Lower leg skin (tissue), 4 donors: ENCODE measurements around the gene ZNF783. TPM values are rescaled to one million over a fixed set of nuclear protein-coding genes. Genes with fewer than 3 reads are reported as not detected.
A peak's percentile ranks its signal among the peaks of the same experiment; 100 is the strongest.

Source experiments
- DNase-seq, 2 donors: peaks; one replicate each; pipeline ENCODE4 v3.0.0-alpha.2; 2019; ENCODE audit warnings: low spot score in 2 of 2
- H3K4me3 ChIP-seq: fragments of 200-600 bp; sonication (generic); 2 replicates; pipeline ENCODE4 v1.5.1; 2017; ENCODE audit warnings: mild to moderate bottlenecking, low read depth; ENCODE audit not compliant: poor library complexity, severe bottlenecking
- CTCF ChIP-seq, 3 donors: fragments of 450-650 bp; IDR thresholded peaks; one replicate each; pipeline ENCODE4 v1.5.1; 2016; ENCODE audit warnings: antibody characterized with exemption in 3 of 3, mild to moderate bottlenecking in 3 of 3, moderate library complexity in 2 of 3
- POLR2A ChIP-seq, 2 donors: fragments of 450-650 bp; IDR thresholded peaks; one replicate each; pipeline ENCODE4 v1.6.1; 2016 to 2017; ENCODE audit warnings: antibody characterized with exemption in 2 of 2, mild to moderate bottlenecking in 1 of 2, moderate library complexity in 1 of 2
- WGBS, 2 donors: methylation state at CpG; one replicate each; pipeline ENCODE4 v1.1.5; 2018; 5-methylcytosine and 5-hydroxymethylcytosine counted together
- intact Hi-C: fragments of 100-400 bp; cut with DNase I; formaldehyde crosslinking; loops from one replicate; pipeline ENCODE4 v1.15.0; 2023; ENCODE audit warnings: low total_unique reads
- total RNA-seq, 4 donors: library from RNA; depleted of rRNA; stranded (reverse); fragments of >200 nt; gene quantifications; one replicate each; pipeline ENCODE4 v1.1.0, GENCODE V29; 2016

ZNF783 gene
- total RNA-seq, 4 donors from 2014 or later, result 6.8 to 17.2 (median 13.0) TPM

- no peak for TF ChIP-seq POLR2A (IDR thresholded peaks at IDR 0.05)
- no peak for TF ChIP-seq CTCF (IDR thresholded peaks at IDR 0.05)
- no peak for DNase-seq
- H3K4me3 ChIP-seq, result no peak overlapping the region
- intact Hi-C loops, result no loop called here
- WGBS, 2 donors, result 74 to 81% methylated on average over 3 of the region's 3 CpGs
These were observed 23.9 kb upstream of the ZNF783 start for GRCh38 chr7:149238051-149238450.

- TF ChIP-seq POLR2A (IDR thresholded peaks at IDR 0.05) (no peak), CTCF (IDR thresholded peaks at IDR 0.05) (peak in 1 of 3 donors; percentile 69)
- peak within 1 kb of the TSS; percentile 85 for H3K4me3 ChIP-seq
- peak; percentile 87 to 97 for DNase-seq
- 0 to 1% methylated on average over 34 to 64 of the region's 64 CpGs for whole genome bisulfite sequencing, 2 donors
- intact Hi-C loops, result no loop called here
These were observed 22.5 kb upstream of the ZNF783 start, which contains the start of gene ZNF212 for GRCh38 chr7:149239345-149240143. Gene ZNF212 (plus strand): TSS chr7:149239651. CDS start chr7:149239779, 128 bp downstream.

- no peak for DNase-seq
- intact Hi-C loops, result no loop called here
- H3K4me3 ChIP-seq, result no peak overlapping the region
- WGBS, 2 donors, result 76 to 78% methylated on average over 5 of the region's 5 CpGs
- TF ChIP-seq CTCF (IDR thresholded peaks at IDR 0.05), result no peak
- TF ChIP-seq POLR2A (IDR thresholded peaks at IDR 0.05), result no peak
These were observed 21.4 kb upstream of the ZNF783 start for GRCh38 chr7:149240637-149241036.

DNA sequence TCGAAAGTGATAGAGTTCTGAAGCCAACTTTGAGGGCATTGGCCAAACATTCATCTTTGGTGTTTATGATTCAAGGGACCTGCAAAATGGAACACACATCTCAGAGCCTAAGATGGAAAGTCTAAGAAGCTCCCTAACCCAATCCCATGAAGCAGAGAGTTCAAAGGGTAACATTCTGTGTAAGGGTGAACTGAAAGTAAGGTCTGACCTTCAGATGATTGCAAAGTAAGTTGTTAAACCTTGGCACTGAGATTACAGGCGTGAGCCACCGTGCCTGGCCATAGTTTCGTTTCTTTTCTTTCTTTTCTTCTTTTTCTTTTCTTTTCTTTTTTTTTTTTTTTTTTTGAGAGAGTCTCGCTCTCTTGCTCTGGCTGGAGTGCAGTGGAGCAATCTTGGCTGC is 20.3 kb upstream of the ZNF783 start:
- WGBS, 2 donors, result 93 to 100% methylated on average over 5 of the region's 5 CpGs
- intact Hi-C loops, result no loop called here
- no peak for DNase-seq
- no peak overlapping the region for H3K4me3 ChIP-seq
- no peak for TF ChIP-seq CTCF (IDR thresholded peaks at IDR 0.05)
- TF ChIP-seq POLR2A (IDR thresholded peaks at IDR 0.05), result no peak

DNA sequence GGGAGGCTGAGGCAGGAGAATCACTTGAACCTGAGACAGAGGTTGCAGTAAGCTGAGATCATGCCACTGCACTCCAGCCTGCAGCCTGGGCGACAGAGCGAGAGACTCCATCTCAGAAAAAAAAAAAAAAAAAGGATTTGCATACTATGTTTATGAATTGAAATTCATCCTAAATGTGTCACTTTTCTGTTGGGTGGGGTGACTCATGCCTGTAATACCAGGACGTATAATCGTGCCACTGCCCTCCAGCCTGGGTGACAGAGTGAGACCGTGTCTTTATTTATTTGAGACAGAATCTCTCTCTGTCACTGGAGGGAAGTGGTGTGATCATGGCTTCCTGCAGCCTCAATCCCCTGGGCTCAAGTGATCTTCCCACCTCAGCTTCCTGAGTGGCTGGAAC is 16.8 kb upstream of the ZNF783 start:
- WGBS, 2 donors, result 67 to 75% methylated on average over 5 of the region's 5 CpGs
- H3K4me3 ChIP-seq, result no peak overlapping the region
- intact Hi-C loops, result no loop called here
- TF ChIP-seq POLR2A (IDR thresholded peaks at IDR 0.05) (no peak), CTCF (IDR thresholded peaks at IDR 0.05) (no peak)
- peak in 1 of 2 donors; percentile 45 for DNase-seq
